GM21526 (cell line): Measurements from ENCODE around the gene TRAK2.
"Not testable (repeated sequence)": the region's sequence is repeated elsewhere in the genome, so short reads cannot be mapped to it uniquely, and the experiment has no call there.

ENCODE experiments used
- ATAC-seq: cut with Tn5 transposase; IDR thresholded peaks from one replicate; pipeline ENCODE4 v1.9.1; 2021; ENCODE audit warnings: moderate library complexity; ENCODE audit not compliant: unreplicated experiment, low FRiP score

The TRAK2 gene

GRCh38 chr2:201450954-201451291 is 335 bp downstream of the TRAK2 start:
- peak; percentile 20 for ATAC-seq

DNA sequence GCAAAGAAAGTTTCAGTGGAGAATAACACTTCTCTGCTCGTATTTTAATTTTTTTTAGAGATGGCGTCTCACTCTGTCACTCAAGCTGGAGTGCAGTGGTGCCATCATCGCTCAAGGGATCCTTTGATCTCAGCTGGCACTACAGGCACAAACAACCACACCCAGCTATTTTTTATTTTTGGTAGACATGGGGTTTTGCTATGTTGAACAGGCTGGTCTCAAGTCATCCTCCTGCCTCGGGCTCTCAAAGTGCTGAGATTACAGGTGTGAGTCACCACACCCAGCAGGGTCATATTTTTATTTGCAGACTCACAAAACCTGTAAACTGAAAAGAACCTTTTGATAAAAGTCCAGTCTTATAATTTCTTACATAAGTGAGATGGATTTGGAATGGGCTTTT is 2.6 kb downstream of the TRAK2 start:
- ATAC-seq: no peak

- ATAC-seq: no peak
Observed at GRCh38 chr2:201448061-201448460, 3.2 kb downstream of the TRAK2 start.

- ATAC-seq: no peak
Observed at GRCh38 chr2:201447086-201447485, 4.2 kb downstream of the TRAK2 start.

DNA sequence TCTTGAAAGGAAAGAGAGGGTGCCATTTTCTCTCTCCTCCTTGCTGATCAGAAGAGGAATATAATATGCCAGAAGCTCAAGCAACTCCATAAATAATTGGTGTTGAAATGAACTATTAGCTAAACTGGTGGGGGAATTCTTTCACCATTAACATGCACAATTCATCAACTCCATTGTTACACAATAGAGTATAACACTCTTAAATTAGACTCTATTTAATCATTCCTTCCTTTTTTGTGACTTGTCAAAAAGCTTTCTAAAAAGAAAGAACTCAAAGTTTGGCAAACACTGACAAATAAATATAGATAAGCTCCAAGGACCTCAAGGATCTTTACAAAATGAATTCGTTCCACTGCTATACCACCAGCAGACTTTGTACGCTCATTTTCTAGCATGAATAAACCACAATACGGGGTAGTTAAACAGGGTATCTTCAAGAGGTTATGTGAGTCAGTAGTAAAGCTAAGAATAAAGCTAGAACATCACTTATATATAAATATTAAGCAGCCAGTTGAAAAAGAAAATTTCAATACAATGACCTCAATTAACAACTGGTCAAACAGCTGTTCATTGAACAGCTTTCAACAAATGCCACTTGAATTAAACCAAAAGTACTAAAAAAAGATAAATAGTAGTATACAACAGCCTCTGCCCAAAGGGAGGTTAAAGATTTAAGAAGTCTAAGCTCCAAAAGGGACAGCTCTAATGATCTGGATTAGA is 6.4 kb downstream of the TRAK2 start:
- no peak for ATAC-seq

GRCh38 chr2:201441409-201441808 is 9.8 kb downstream of the TRAK2 start:
- ATAC-seq: no peak

DNA sequence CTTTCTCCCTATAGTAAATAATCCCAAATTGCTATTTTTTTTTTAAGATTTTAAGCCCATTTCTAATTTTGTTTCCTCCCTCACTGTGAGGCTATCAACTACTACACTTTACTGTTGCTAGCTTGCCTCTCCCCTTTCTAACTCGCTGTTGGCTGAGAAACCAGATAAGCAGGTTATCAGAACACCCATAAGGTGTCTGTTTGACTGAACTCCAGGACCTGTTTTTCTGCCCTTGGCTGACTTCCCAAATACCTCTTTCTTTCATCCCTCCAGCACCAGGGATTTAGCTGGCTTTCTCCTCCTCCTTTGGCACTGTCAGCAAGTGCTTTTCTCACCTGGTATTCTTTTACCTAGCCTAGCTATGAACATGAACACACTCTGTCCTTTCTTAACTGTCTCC is 11.1 kb downstream of the TRAK2 start:
- ATAC-seq: no peak

GRCh38 chr2:201439336-201439922 is 11.8 kb downstream of the TRAK2 start:
- not testable (repeated sequence) for ATAC-seq

DNA sequence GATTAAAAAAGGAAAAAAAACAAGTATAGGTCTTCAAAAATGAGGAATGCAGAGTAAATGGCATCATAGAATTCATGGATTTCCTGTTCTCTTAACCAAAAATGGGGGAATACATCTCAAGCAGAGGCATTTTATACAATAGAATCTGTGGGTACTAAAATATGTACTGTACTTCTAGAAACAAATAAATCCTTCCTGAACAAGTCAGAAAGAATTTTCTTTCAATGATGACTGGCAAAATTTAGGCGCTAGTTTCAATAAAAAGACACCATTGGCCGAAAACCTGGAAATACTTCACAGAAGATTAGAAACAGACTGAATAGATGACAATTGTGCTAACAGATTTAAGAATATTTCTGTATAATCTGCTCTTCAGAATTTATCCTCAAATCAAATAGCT is 15.1 kb downstream of the TRAK2 start:
- ATAC-seq: no peak

DNA sequence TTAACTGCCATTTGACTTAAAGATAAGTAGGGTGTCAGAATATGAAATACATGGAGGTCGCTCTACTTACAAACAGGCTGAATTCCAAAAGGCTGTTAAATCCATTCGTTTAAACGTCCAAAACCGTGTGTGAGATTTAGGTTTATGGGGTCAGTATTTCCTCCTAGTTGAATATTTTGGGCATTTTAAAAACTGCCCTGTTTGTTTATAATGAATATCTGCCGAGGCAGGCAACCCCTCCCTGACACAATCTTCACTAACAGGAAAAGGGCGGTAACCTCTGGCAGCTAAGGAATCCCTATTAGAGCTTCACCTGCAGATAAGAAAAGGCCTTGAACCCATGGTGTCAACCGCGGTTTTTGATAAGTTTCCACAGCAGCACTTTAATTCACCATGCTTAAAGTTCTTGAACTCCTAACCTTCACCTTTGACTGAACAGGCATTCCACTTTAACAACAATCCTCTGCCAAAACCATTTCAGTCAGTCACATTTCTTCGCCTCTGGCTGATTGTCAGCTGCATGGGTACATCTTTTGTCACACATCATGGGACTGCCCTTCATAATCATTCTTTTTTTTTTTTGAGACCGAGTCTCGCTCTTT is 17.8 kb downstream of the TRAK2 start:
- ATAC-seq: no peak

GRCh38 chr2:201432621-201433393 is 18.5 kb downstream of the TRAK2 start:
- no peak for ATAC-seq

GRCh38 chr2:201432038-201432620 is 19.1 kb downstream of the TRAK2 start:
- no peak for ATAC-seq

DNA sequence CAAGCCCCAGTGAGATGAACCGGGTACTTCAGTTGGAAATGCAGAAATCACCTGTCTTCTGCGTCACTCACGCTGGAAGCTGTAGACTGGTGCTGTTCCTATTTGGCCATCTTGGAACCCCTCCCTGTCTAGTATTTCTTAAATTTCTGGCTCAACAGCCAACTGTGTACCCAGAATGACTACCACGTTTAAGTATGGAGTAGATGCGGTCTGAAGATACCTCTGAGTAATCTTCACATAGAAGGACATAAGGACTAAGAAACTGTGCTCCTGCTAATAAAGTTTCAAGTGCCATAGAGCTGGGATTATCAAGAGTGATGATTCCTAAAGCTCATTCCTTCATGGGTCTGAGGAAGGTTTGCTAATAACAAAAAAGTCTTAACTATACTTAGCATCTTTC is 20.4 kb downstream of the TRAK2 start:
- no peak for ATAC-seq

GRCh38 chr2:201430322-201430721 is 20.9 kb downstream of the TRAK2 start:
- not testable (repeated sequence) for ATAC-seq

GRCh38 chr2:201429835-201430234 is 21.4 kb downstream of the TRAK2 start:
- not testable (repeated sequence) for ATAC-seq

GRCh38 chr2:201428366-201428765 is 22.9 kb downstream of the TRAK2 start:
- ATAC-seq: not testable (repeated sequence)

DNA sequence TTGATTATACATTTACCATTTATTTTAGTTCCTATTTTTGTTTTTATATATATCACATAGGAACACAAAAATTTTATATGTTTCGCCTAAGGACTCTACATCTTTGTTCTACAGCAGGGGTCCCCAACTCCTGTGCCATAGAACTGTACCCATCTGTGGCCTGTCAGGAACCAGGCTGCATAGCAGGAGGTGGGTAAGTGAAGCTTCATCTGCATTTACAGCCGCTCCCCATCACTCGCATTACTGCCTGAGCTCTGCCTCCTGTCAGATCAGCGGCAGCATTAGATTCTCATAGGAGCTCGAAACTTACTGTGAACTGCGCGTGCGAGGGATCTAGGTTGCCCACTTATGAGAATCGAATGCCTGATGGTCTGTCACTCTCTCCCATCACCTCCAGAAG is 25.3 kb downstream of the TRAK2 start:
- no peak for ATAC-seq

DNA sequence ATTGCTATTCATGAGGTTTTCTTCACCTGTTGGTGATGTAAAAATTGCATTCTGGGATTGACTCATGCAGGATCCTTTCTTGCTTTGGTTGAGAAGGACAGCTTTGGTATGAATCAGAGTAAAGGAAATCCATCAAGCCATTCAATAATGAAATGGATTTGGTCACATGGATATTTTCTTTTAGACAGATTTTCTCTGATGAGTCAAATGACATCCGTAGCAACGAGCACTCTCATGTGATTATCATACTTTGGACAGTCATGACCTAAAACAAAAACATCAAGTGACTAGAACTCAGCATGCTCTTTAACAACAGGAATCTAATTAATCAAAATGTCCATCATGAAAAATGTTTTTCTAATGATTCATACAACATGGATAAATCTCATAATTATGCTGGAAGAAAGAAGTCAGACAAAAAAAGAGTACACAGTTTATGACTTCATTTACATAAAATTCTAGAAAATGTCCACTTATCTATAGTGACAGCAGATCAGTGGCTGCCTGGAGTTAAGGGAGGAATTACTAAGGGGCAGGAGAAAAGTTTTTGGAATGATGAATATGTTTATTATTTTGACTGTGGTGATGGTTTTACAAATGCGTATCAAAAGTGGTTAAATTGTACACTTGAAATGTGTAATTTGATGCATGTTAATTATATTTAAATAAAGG is 30.7 kb downstream of the TRAK2 start:
- ATAC-seq: no peak

- ATAC-seq: no peak
Observed at GRCh38 chr2:201419986-201420385, 31.3 kb downstream of the TRAK2 start.

DNA sequence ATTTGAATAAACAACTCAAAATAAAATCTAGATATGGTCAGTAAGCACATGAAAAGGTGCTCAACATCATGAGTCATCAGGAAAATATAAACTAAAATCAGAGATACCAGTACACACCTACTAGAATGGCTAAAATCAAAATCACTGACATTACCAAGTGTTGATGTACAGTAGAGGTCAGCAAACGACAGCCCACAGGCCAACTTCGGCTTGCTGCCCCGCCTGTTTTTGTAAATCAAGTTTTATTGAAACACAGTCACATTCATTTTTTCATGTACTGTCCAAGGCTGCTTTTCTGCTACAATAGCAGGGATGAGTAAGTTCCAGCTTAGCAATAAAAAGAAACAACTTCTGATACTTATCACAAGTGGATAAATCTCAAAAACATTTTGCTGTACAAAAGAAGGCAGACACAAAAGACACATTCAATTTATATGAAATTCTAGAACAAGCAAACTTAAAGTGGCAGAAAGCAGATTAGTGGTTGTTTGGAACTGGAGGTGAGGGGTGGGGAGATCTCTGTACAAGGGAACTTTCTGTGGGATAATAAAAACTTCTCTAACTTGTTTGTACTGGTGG is 32.1 kb downstream of the TRAK2 start:
- ATAC-seq: no peak
